ENCODE results near the gene NR2E3. TPM values are rescaled to one million over a fixed set of nuclear protein-coding genes. Genes with fewer than 3 reads are reported as not detected.

Gene NR2E3
- total RNA-seq, 1 experiment from 2014 or later: 0.31 TPM

DNA sequence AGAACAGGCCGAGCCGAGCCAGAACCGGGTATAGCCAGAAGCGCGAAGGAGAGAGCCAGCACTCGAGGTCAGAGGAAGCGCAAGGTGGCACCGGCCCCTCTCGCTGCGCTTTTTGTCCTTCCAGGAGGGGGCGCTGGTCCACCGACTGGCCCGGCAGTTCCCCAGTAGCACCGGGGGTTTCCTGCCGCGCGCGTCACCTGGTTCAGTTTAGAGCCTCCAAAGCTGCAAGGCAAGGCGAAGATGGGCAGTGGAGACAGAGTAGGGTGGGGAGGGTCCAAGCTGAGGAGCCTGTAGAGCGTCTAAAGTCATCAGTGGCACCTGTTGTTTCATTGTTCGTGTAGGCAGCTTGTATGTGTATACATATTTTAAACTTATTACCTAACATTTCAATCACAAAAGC is 7.6 kb upstream of the NR2E3 start:
- TF ChIP-seq, protein P1, sequence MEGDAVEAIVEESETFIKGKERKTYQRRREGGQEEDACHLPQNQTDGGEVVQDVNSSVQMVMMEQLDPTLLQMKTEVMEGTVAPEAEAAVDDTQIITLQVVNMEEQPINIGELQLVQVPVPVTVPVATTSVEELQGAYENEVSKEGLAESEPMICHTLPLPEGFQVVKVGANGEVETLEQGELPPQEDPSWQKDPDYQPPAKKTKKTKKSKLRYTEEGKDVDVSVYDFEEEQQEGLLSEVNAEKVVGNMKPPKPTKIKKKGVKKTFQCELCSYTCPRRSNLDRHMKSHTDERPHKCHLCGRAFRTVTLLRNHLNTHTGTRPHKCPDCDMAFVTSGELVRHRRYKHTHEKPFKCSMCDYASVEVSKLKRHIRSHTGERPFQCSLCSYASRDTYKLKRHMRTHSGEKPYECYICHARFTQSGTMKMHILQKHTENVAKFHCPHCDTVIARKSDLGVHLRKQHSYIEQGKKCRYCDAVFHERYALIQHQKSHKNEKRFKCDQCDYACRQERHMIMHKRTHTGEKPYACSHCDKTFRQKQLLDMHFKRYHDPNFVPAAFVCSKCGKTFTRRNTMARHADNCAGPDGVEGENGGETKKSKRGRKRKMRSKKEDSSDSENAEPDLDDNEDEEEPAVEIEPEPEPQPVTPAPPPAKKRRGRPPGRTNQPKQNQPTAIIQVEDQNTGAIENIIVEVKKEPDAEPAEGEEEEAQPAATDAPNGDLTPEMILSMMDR (conservative IDR thresholded peaks at IDR 0.05): peak; percentile 87
- H4K5ac ChIP-seq (ENCODE audit: insufficient read length, low read depth, low read length): no peak overlapping the region
- no CpG with 5 or more reads among the region's 21 CpGs for WGBS (ENCODE audit: extremely low coverage, insufficient read length, low lambda C conversion rate)
- no peak overlapping the region for H2BK20ac ChIP-seq (ENCODE audit: low read depth, low read length, poor library complexity, severe bottlenecking)
- no peak overlapping the region for H3T11ph ChIP-seq (ENCODE audit: low read length)
- H3K4me1 ChIP-seq (ENCODE audit: insufficient read depth, low read length): peaks cover 6% of the 10 kb centered on the region; the same call in 1 of the 2 replicates
- Mint-ChIP-seq H3K27me3 (ENCODE audit: low read depth) (no peaks in the 10 kb centered on the region; the same call in none of the 2 replicates), H3K36me3 (ENCODE audit: insufficient read depth in 1 of 3, low read depth in 3 of 3) (peaks cover 4 to 11% (median 6%) of the 10 kb centered on the region in 3 experiments; a peak in 4 of 7 replicates), H3K4me3 (no peak overlapping the region), H3K27ac (no peak overlapping the region), H3K9me3 (peaks cover 2 to 11% of the 10 kb centered on the region in 2 experiments; a peak in 4 of 5 replicates), H3K4me1 (peaks cover 33 to 47% of the 10 kb centered on the region in 2 experiments)
- no peak overlapping the region for H2AK5ac ChIP-seq (ENCODE audit: insufficient read length, low read length)
- no peaks in the 10 kb centered on the region for H3K79me1 ChIP-seq (ENCODE audit: insufficient read depth, low read depth, low read length, poor library complexity, severe bottlenecking)
- no peak overlapping the region for H3K9ac ChIP-seq (ENCODE audit: extremely low read depth, insufficient read length, low read length)
- H4K20me1 ChIP-seq (ENCODE audit: control insufficient read depth, insufficient read depth, insufficient read length): no peaks in the 10 kb centered on the region
- no peak overlapping the region for H4K91ac ChIP-seq (ENCODE audit: insufficient read length, low read depth, low read length)
- H3K14ac ChIP-seq (ENCODE audit: insufficient read depth, low read length): no peak overlapping the region
- no peak overlapping the region for H2BK5ac ChIP-seq (ENCODE audit: insufficient read length, low read length)
- H3K79me2 ChIP-seq (ENCODE audit: insufficient read depth, low read length): no peaks in the 10 kb centered on the region
- H3K4ac ChIP-seq (ENCODE audit: low read depth, low read length): no peak overlapping the region
- peak; percentile 81 for DNase-seq
- no peak overlapping the region for H2BK120ac ChIP-seq (ENCODE audit: low read depth, low read length, poor library complexity, severe bottlenecking)
- no peak overlapping the region for H2BK15ac ChIP-seq (ENCODE audit: low read depth, low read length)
- H3K4me2 ChIP-seq (ENCODE audit: insufficient read depth, insufficient read length, low read length): no peak overlapping the region
- H3K23me2 ChIP-seq (ENCODE audit: insufficient read length, low read depth, low read length, poor library complexity, severe bottlenecking): no peaks in the 10 kb centered on the region
- no peaks in the 10 kb centered on the region for H3K9me3 ChIP-seq (ENCODE audit: control insufficient read depth, low read depth, low read length)
- H2BK12ac ChIP-seq (ENCODE audit: insufficient read length, low read depth, low read length): no peak overlapping the region
- no peak overlapping the region for H3K27ac ChIP-seq (ENCODE audit: insufficient read length, low read depth, low read length)
- H3K23ac ChIP-seq (ENCODE audit: insufficient read length, low read depth, low read length): no peak overlapping the region
- H3K56ac ChIP-seq (ENCODE audit: insufficient read length, low read depth, low read length): no peak overlapping the region
- no peak overlapping the region for H3K18ac ChIP-seq (ENCODE audit: insufficient read length, low read depth, low read length)
- H3K27me3 ChIP-seq (ENCODE audit: insufficient read depth, low read length): no peaks in the 10 kb centered on the region
- H4K8ac ChIP-seq (replicated peaks; ENCODE audit: insufficient read length, low read depth, low read length): no peak overlapping the region
- no peak overlapping the region for H2AFZ ChIP-seq (ENCODE audit: low read length)
